T follicular helper cell (primary cell): ENCODE data around the gene COX7C.

Experiments
- DNase-seq: peaks from one replicate; pipeline ENCODE4 v3.0.0-alpha.2; 2020; ENCODE audit warnings: low read depth

Gene COX7C

DNA sequence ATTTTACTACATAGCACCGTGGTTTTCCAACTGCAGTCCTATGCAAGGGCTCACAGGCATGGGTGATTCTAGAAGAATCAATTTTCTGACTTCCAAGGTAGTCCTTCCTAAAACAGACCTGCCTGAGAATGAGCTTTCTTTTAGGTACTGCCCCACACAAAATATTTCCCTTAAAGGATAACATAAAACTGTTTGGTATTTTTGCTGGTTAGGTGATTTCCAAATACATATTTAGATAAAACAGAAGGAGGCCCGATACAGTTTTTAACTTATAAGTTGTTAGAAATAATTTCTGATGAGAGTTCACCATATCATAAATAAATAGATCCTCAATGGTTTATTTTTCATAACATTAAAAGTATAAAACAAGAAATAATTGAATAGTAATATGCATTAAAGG lies 46.4 kb downstream of the COX7C start:
- DNase-seq = no peak

DNA sequence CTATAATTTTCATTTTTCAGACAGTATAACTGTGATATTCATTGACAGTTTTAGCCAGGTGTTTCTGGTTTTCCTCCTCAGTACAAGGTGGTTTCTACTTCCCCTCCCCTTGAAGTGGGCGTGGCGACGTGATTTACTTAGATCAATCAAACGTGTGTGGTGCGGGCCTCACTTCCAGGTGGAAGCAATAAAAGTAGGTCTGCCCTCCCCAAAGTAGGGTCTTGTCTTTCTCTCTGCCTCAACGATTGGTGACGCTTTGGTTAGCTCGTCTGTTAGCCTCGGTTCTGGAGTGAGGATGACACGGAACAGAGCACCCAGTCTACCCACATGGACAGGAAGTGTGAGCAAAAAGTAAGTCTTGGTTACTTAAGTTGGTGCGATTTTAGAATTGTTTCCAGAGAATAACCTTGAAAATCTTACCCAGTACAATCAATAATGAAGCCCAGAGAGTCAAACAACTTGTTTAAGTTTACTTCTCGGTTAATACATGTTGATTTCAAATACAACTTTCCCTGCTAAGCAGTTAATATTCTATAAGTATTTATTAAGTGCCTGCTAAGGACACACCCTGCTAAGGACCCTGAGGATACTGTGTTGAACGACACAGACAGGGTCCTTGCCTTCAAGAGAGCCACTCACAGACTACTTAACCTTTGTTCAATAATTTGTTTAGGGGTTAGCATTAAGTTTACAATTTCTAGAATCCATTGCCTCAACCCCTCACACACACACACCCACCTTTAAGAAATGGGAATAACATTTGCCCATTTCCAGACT lies 48.4 kb downstream of the COX7C start:
- DNase-seq = no peak

DNA sequence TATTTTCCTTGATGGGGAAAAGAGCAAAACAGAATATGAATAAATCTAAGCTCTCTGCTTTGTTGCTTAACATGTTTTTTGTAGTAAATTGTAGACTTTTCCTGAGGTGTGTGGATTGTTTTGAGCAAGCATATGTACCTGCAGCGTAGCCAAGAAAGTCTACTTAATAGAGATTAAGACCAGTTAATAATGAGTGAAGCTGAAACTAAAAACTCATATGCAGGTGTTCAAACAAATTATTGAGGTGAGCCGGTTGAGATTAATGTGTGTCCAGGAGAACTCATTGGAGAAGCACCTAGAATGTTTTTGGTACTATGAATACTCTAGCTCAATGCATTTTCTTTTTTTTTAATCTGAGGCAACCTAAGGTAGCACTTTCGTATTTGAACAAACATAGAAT lies 49.2 kb downstream of the COX7C start:
- DNase-seq = no peak
